ENCODE measurements around the gene GNAT2. TPM values are rescaled to one million over a fixed set of nuclear protein-coding genes. Genes with fewer than 3 reads are reported as not detected.

GNAT2 gene
- total RNA-seq, 1 experiment from 2014 or later: not detected

DNA sequence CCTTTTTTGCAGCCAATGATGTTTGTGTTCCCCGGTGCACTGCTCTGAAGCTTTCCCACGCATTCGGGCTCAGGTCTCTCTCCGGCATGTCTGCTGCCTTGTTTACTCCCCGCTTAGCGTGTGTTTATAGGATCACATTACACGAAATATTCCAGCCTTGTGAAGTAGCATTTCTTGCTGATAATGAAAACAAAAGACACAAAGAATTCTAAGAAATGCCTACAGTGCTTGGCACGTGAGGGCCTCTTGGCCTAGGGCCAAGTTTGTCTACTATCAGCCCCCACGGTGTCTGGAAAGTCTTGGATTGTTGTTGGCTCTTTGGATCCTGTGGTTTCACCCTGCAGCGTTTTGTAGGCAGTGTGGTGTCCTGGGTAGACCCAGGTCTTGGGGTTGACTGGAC is 25.3 kb upstream of the GNAT2 start:
- Mint-ChIP-seq H3K4me1 (peaks cover 7% of the 10 kb centered on the region), H3K36me3 (no peaks in the 10 kb centered on the region), H3K27ac (no peak overlapping the region), H3K4me3 (no peak overlapping the region), H3K27me3 (ENCODE audit: low read depth) (peaks cover 5% of the 10 kb centered on the region; the same call in 1 of the 2 replicates), H3K9me3 (no peaks in the 10 kb centered on the region)
- ChIA-PET CTCF (interaction anchor here (0.6 to 6.8 kb wide), 7 partner anchors 7 to 340 kb away, joined by 3 to 188 read pairs (median 3); partner anchors contain the start of genes AHCYL1 and GSTM4), POLR2A (interaction anchor here (0.7 kb wide), 1 partner anchor 131 kb away, joined by 4 read pairs; no protein-coding TSS in a partner anchor)
- TF ChIP-seq RELA (CRISPR knock-in tag; IDR thresholded peaks at IDR 0.05; ENCODE audit: borderline replicate concordance): no peak
- TF ChIP-seq GTF2I (CRISPR knock-in tag; conservative IDR thresholded peaks at IDR 0.05): no peak
- no peak for TF ChIP-seq MYBL2 (CRISPR knock-in tag; IDR thresholded peaks at IDR 0.05)
- TF ChIP-seq SOX15 (CRISPR knock-in tag; IDR thresholded peaks at IDR 0.05): no peak
- no peak for DNase-seq (ENCODE audit: low spot score)
- ATAC-seq: no peak

- CTCF ChIA-PET: interaction anchor here (0.6 to 6.8 kb wide), 16 partner anchors 8 to 341 kb away, joined by 3 to 188 read pairs (median 4); partner anchors contain the start of genes AHCYL1, GNAI3 and GSTM4
- no peak for TF ChIP-seq ZBTB21 (CRISPR knock-in tag; IDR thresholded peaks at IDR 0.05; ENCODE audit: borderline replicate concordance)
- no peak for TF ChIP-seq ZNF281 (CRISPR knock-in tag; IDR thresholded peaks at IDR 0.05)
- TF ChIP-seq, protein P1, sequence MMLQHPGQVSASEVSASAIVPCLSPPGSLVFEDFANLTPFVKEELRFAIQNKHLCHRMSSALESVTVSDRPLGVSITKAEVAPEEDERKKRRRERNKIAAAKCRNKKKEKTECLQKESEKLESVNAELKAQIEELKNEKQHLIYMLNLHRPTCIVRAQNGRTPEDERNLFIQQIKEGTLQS (CRISPR knock-in tag; conservative IDR thresholded peaks at IDR 0.05): no peak
- no peak for TF ChIP-seq IRF2 (CRISPR knock-in tag; IDR thresholded peaks at IDR 0.05; ENCODE audit: borderline replicate concordance, low read depth)
- peak; percentile 49; the same call in 1 of the 2 replicates for TF ChIP-seq SP1 (CRISPR knock-in tag; conservative IDR thresholded peaks at IDR 0.05)
- peak; percentile 51; the same call in 1 of the 2 replicates for TF ChIP-seq RELA (CRISPR knock-in tag; IDR thresholded peaks at IDR 0.05; ENCODE audit: borderline replicate concordance)
- TF ChIP-seq E2F1 (CRISPR knock-in tag; IDR thresholded peaks at IDR 0.05): no peak
- no peak for TF ChIP-seq CREM (CRISPR knock-in tag; IDR thresholded peaks at IDR 0.05)
- TF ChIP-seq GRHL2 (CRISPR knock-in tag; IDR thresholded peaks at IDR 0.05; ENCODE audit: insufficient replicate concordance, severe bottlenecking): no peak
- TF ChIP-seq MXD4 (CRISPR knock-in tag; IDR thresholded peaks at IDR 0.05; ENCODE audit: borderline replicate concordance): no peak
- no peak for TF ChIP-seq FOXP1 (CRISPR knock-in tag; IDR thresholded peaks at IDR 0.05; ENCODE audit: borderline replicate concordance)
- TF ChIP-seq, protein P2, sequence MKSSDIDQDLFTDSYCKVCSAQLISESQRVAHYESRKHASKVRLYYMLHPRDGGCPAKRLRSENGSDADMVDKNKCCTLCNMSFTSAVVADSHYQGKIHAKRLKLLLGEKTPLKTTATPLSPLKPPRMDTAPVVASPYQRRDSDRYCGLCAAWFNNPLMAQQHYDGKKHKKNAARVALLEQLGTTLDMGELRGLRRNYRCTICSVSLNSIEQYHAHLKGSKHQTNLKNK (CRISPR knock-in tag; IDR thresholded peaks at IDR 0.05): no peak
- no peak for TF ChIP-seq PRRX2 (CRISPR knock-in tag; IDR thresholded peaks at IDR 0.05)
- TF ChIP-seq, protein P3, sequence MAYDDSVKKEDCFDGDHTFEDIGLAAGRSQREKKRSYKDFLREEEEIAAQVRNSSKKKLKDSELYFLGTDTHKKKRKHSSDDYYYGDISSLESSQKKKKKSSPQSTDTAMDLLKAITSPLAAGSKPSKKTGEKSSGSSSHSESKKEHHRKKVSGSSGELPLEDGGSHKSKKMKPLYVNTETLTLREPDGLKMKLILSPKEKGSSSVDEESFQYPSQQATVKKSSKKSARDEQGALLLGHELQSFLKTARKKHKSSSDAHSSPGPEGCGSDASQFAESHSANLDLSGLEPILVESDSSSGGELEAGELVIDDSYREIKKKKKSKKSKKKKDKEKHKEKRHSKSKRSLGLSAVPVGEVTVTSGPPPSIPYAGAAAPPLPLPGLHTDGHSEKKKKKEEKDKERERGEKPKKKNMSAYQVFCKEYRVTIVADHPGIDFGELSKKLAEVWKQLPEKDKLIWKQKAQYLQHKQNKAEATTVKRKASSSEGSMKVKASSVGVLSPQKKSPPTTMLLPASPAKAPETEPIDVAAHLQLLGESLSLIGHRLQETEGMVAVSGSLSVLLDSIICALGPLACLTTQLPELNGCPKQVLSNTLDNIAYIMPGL (CRISPR knock-in tag; IDR thresholded peaks at IDR 0.05): no peak
- TF ChIP-seq ZNF423 (CRISPR knock-in tag; IDR thresholded peaks at IDR 0.05): no peak
- no peak for TF ChIP-seq ZNF396 (CRISPR knock-in tag; IDR thresholded peaks at IDR 0.05; ENCODE audit: borderline replicate concordance)
- no peak for TF ChIP-seq AFF4 (CRISPR knock-in tag; IDR thresholded peaks at IDR 0.05; ENCODE audit: borderline replicate concordance)
Measured at GRCh38 chr1:109643385-109644230, 24.2 kb upstream of the GNAT2 start.

More at GRCh38 chr1:109643385-109644230, 24.2 kb upstream of the GNAT2 start:
- Mint-ChIP-seq H3K4me1 (peaks cover 7% of the 10 kb centered on the region), H3K4me3 (no peak overlapping the region), H3K9me3 (no peaks in the 10 kb centered on the region), H3K27ac (no peak overlapping the region), H3K36me3 (no peaks in the 10 kb centered on the region), H3K27me3 (ENCODE audit: low read depth) (peaks cover 5% of the 10 kb centered on the region; the same call in 1 of the 2 replicates)
- DNase-seq (ENCODE audit: low spot score): peak; percentile 97
- POLR2A ChIA-PET: interaction anchor here (0.7 to 1.5 kb wide), 4 partner anchors 17 to 132 kb away, joined by 3 to 5 read pairs (median 4); no protein-coding TSS in a partner anchor
- peak; percentile 93 for ATAC-seq

Data from WTC11 (cell line).